ENCODE data around the gene ARGFX.

Gene ARGFX

DNA sequence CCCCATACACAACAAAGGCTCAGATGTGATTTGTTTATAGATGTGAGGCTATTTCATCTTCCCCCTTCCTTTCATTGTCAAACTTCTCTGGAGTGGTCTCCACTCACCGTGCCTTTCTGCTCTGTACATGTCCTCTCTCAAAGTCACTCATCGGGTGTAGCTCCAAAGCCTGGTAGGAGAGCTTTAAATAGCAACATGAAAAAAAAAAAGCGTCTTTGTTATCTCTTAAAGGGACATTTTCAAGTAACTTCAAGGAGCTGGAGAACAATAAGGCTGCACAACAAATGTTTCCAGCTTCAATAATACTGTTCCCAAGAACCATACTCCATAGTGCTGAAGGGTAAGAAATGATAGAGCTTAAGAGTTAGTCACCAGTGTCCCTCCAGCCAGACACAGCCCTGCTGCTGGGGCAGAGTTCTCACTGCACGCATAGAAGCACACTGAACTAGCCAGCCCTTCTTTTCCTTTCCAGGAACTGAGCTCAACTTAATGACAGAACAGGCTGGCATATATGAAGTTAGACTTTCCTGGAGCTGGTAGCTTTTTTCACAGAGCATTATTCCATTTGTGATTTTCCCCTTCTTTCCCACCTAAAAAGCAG is 33.6 kb downstream of the ARGFX start:
- no peak for DNase-seq

DNA sequence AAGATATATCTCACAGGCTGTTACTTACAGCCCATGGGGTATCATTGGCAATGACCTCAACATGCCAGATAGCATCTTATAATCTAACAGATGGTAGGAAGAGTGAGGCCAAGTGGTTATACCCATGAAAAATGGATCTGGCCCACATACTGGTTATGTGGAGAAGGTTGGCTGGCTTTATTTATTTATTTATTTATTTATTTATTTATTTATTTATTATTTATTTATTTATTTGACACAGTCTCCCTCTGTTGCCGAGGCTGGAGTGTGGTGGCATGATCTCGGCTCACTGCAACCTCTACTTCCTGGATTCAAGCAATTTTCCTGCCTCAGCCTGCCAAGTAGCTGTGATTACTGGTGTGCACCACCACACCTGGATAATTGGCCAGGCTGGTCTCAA is 37.0 kb downstream of the ARGFX start:
- DNase-seq = no peak

DNA sequence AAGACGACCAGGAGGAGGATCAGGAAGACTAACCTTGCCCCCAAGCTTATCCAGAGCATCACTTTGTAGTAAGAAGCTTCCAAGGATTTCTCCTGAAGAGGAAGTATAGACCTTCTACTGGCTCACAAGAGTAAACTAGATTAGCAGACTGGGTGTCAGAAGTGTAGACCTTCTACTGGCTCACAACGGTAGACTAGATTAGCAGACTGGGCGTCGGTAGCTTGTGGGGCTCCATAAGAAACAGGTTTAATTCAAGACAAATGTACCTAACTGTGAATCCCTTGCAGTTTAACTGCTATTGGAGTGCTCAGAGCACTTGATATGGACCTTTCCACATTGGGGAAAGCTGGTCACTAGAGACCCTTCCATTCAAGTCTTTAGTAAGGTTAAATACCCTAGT is 38.4 kb downstream of the ARGFX start:
- DNase-seq = no peak
